GM23338 (cell line): ENCODE measurements around the gene UBE2D3. TPM values are rescaled to one million over a fixed set of nuclear protein-coding genes. Genes with fewer than 3 reads are reported as not detected.

Experiments
- polyA plus RNA-seq: library from polyadenylated mRNA; unstranded; fragments of >200 nt; fragmentation: Nextera tagmentation; extraction: Ambion mirVana; gene quantifications from 2 replicates; pipeline ENCODE4 v1.2.1, GENCODE V29; 2016
- small RNA-seq: library from RNA; depleted of rRNA; stranded (forward); fragments of <200 nt; gene quantifications from one replicate; pipeline ENCODE3, GENCODE V24; 2014; ENCODE audit warnings: low replicate concordance
- total RNA-seq: library from RNA; depleted of rRNA; stranded (reverse); fragments of >200 nt; shearing (Covaris generic); gene quantifications from 2 replicates; pipeline ENCODE4 v1.2.3, GENCODE V29; 2014; rRNA removed

Gene UBE2D3
- total and polyA plus RNA-seq, 2 experiments from 2014 or later: 250 to 498 TPM

Small RNA genes lying within 50 kb of the gene (small RNA-seq; reads per million reads assigned to genes)
- gene RNU7-151P: not detected

Other genes starting within 250 kb of the UBE2D3 start
- gene MANBA, start 66.6 kb downstream of the UBE2D3 start, total RNA-seq: 35.7 and 54.3 TPM in 2 replicates
- 13.2 and 13.5 TPM in 2 replicates for gene MANBA, start 66.6 kb downstream of the UBE2D3 start, polyA plus RNA-seq
- gene CISD2, start 41.4 kb upstream of the UBE2D3 start, total RNA-seq: 34.1 and 39.0 TPM in 2 replicates
- 96.6 and 102 TPM in 2 replicates for gene CISD2, start 41.4 kb upstream of the UBE2D3 start, polyA plus RNA-seq
- gene SLC9B1, start 192.2 kb upstream of the UBE2D3 start, total RNA-seq: 0.62 and 0.80 TPM in 2 replicates
- gene SLC9B1, start 192.2 kb upstream of the UBE2D3 start, polyA plus RNA-seq: 0.59 and 0.66 TPM in 2 replicates
- 3.2 and 13.0 TPM in 2 replicates for gene SLC9B2, start 249.2 kb upstream of the UBE2D3 start, total RNA-seq
- gene SLC9B2, start 249.2 kb upstream of the UBE2D3 start, polyA plus RNA-seq: 4.4 TPM in 2 replicates